Rectal smooth muscle tissue (tissue), 1 donor: ENCODE results near the gene KDM1B.
"Not testable (repeated sequence)": the region's sequence is repeated elsewhere in the genome, so short reads cannot be mapped to it uniquely, and the experiment has no call there.

Experiments used
- H3K27ac ChIP-seq: one replicate; pipeline ENCODE4 v1.7.0; 2013; ENCODE audit warnings: low read depth, low read length, inconsistent platforms
- H3K27me3 ChIP-seq: one replicate; pipeline ENCODE4 v1.7.0; 2013; ENCODE audit warnings: low read length; ENCODE audit not compliant: control insufficient read depth, insufficient read depth
- H3K36me3 ChIP-seq: one replicate; pipeline ENCODE4 v1.7.0; 2013; ENCODE audit warnings: low read length; ENCODE audit not compliant: control insufficient read depth, insufficient read depth
- H3K4me1 ChIP-seq: one replicate; pipeline ENCODE4 v1.7.0; 2013; ENCODE audit warnings: low read length; ENCODE audit not compliant: control insufficient read depth, insufficient read depth
- H3K4me3 ChIP-seq: one replicate; pipeline ENCODE4 v1.7.0; 2013; ENCODE audit warnings: low read length
- H3K9ac ChIP-seq: one replicate; pipeline ENCODE4 v1.7.0; 2013; ENCODE audit warnings: low read length

Gene KDM1B

GRCh38 chr6:18207949-18208348 lies 52.7 kb downstream of the KDM1B start:
- H3K36me3 ChIP-seq = peaks cover 4% of the 10 kb centered on the region
- no peak overlapping the region for H3K4me3 ChIP-seq
- no peak overlapping the region for H3K9ac ChIP-seq
- peaks cover 7% of the 10 kb centered on the region for H3K4me1 ChIP-seq
- H3K27ac ChIP-seq = peak overlapping the region; percentile 71
- H3K27me3 ChIP-seq = no peaks in the 10 kb centered on the region

- not testable (repeated sequence) for H3K4me1 ChIP-seq, H3K36me3 ChIP-seq, H3K27me3 ChIP-seq, H3K27ac ChIP-seq, H3K9ac ChIP-seq, H3K4me3 ChIP-seq
These were observed 53.6 kb downstream of the KDM1B start for GRCh38 chr6:18208778-18209177.

GRCh38 chr6:18209539-18210197 lies 54.4 kb downstream of the KDM1B start:
- H3K27ac ChIP-seq = peak overlapping the region; percentile 40
- H3K36me3 ChIP-seq = no peaks in the 10 kb centered on the region
- peaks cover 7% of the 10 kb centered on the region for H3K4me1 ChIP-seq
- no peak overlapping the region for H3K4me3 ChIP-seq
- no peak overlapping the region for H3K9ac ChIP-seq
- no peaks in the 10 kb centered on the region for H3K27me3 ChIP-seq

GRCh38 chr6:18210707-18211106 lies 55.5 kb downstream of the KDM1B start:
- no peak overlapping the region for H3K9ac ChIP-seq
- peaks cover 7% of the 10 kb centered on the region for H3K4me1 ChIP-seq
- H3K4me3 ChIP-seq = no peak overlapping the region
- no peaks in the 10 kb centered on the region for H3K36me3 ChIP-seq
- H3K27me3 ChIP-seq = no peaks in the 10 kb centered on the region
- H3K27ac ChIP-seq = no peak overlapping the region

- H3K4me3 ChIP-seq = no peak overlapping the region
- no peaks in the 10 kb centered on the region for H3K27me3 ChIP-seq
- no peaks in the 10 kb centered on the region for H3K36me3 ChIP-seq
- H3K4me1 ChIP-seq = peaks cover 7% of the 10 kb centered on the region
- H3K27ac ChIP-seq = no peak overlapping the region
- H3K9ac ChIP-seq = no peak overlapping the region
These were observed 56.1 kb downstream of the KDM1B start for GRCh38 chr6:18211338-18211737.

- Histone ChIP-seq H3K27me3 (no peaks in the 10 kb centered on the region), H3K36me3 (no peaks in the 10 kb centered on the region), H3K4me3 (no peak overlapping the region), H3K27ac (no peak overlapping the region), H3K4me1 (peaks cover 7% of the 10 kb centered on the region), H3K9ac (no peak overlapping the region)
These were observed 57.0 kb downstream of the KDM1B start for GRCh38 chr6:18212231-18212630.

- no peak overlapping the region for H3K4me3 ChIP-seq
- H3K9ac ChIP-seq = no peak overlapping the region
- peaks cover 2% of the 10 kb centered on the region for H3K4me1 ChIP-seq
- no peak overlapping the region for H3K27ac ChIP-seq
- H3K36me3 ChIP-seq = peaks cover 2% of the 10 kb centered on the region
- H3K27me3 ChIP-seq = no peaks in the 10 kb centered on the region
These were observed 58.2 kb downstream of the KDM1B start for GRCh38 chr6:18213439-18213838.

- Histone ChIP-seq H3K9ac (no peak overlapping the region), H3K4me1 (peaks cover 2% of the 10 kb centered on the region), H3K27ac (no peak overlapping the region), H3K36me3 (peaks cover 4% of the 10 kb centered on the region), H3K4me3 (no peak overlapping the region), H3K27me3 (no peaks in the 10 kb centered on the region)
These were observed 58.8 kb downstream of the KDM1B start for GRCh38 chr6:18214003-18214402.

GRCh38 chr6:18215436-18215835 lies 60.2 kb downstream of the KDM1B start:
- Histone ChIP-seq H3K4me3 (no peak overlapping the region), H3K4me1 (no peaks in the 10 kb centered on the region), H3K27ac (no peak overlapping the region), H3K9ac (no peak overlapping the region), H3K27me3 (no peaks in the 10 kb centered on the region), H3K36me3 (peaks cover 4% of the 10 kb centered on the region)

- H3K4me3 ChIP-seq = no peak overlapping the region
These were observed 61.2 kb downstream of the KDM1B start for GRCh38 chr6:18216411-18216810.

GRCh38 chr6:18218233-18218632 lies 63.0 kb downstream of the KDM1B start:
- Histone ChIP-seq H3K27ac (no peak overlapping the region), H3K4me1 (no peaks in the 10 kb centered on the region), H3K9ac (no peak overlapping the region), H3K27me3 (no peaks in the 10 kb centered on the region), H3K36me3 (peaks cover 4% of the 10 kb centered on the region), H3K4me3 (no peak overlapping the region)

More at GRCh38 chr6:18216411-18216810, 61.2 kb downstream of the KDM1B start:
- Histone ChIP-seq H3K9ac (no peak overlapping the region), H3K4me1 (no peaks in the 10 kb centered on the region), H3K36me3 (peaks cover 4% of the 10 kb centered on the region), H3K27me3 (no peaks in the 10 kb centered on the region), H3K27ac (no peak overlapping the region)

- H3K27ac ChIP-seq = no peak overlapping the region
- H3K36me3 ChIP-seq = peaks cover 4% of the 10 kb centered on the region
- no peak overlapping the region for H3K9ac ChIP-seq
- H3K4me1 ChIP-seq = no peaks in the 10 kb centered on the region
- no peak overlapping the region for H3K4me3 ChIP-seq
- H3K27me3 ChIP-seq = no peaks in the 10 kb centered on the region
These were observed 64.4 kb downstream of the KDM1B start for GRCh38 chr6:18219591-18219990.

GRCh38 chr6:18221288-18221615 lies 66.0 kb downstream of the KDM1B start:
- Histone ChIP-seq H3K4me3 (no peak overlapping the region), H3K27me3 (no peaks in the 10 kb centered on the region), H3K36me3 (peaks cover 4% of the 10 kb centered on the region), H3K27ac (no peak overlapping the region), H3K4me1 (no peaks in the 10 kb centered on the region), H3K9ac (no peak overlapping the region)
